Body of pancreas (tissue), 4 donors: ENCODE measurements around the gene CACNG6. TPM values are rescaled to one million over a fixed set of nuclear protein-coding genes. Genes with fewer than 3 reads are reported as not detected.
"Not testable (repeated sequence)": the region's sequence is repeated elsewhere in the genome, so short reads cannot be mapped to it uniquely, and the experiment has no call there.

ENCODE experiments used
- ATAC-seq: fragments of 150-250 bp; one replicate; pipeline ENCODE4 v1.9.1; 2016
- DNase-seq, 4 donors: peaks; one replicate each; pipeline ENCODE4 v3.0.0-alpha.2; 2019
- H3K27ac ChIP-seq, 4 donors: fragments of 200-600 bp; sonication (generic); 1 replicate in 3 of 4; 2 replicates in 1 of 4; pipeline versions ENCODE4 v1.5.1 to v1.6.1; 2016 to 2019; ENCODE audit warnings: mild to moderate bottlenecking in 1 of 4, mixed read lengths in 1 of 4, moderate library complexity in 1 of 4
- H3K27me3 ChIP-seq, 2 donors: fragments of 200-600 bp; sonication (generic); one replicate each; pipeline ENCODE4 v1.6.0; 2016; ENCODE audit warnings: mild to moderate bottlenecking in 1 of 2
- H3K36me3 ChIP-seq, 2 donors: fragments of 200-600 bp; sonication (generic); replicated peaks in 1 of 2; 2 replicates each; pipeline ENCODE4 v1.5.1; 2016; ENCODE audit warnings: low read depth in 2 of 2; ENCODE audit not compliant: insufficient read depth in 1 of 2
- H3K4me1 ChIP-seq: fragments of 200-600 bp; sonication (generic); one replicate; pipeline ENCODE4 v1.6.0; 2016
- H3K4me3 ChIP-seq, 2 donors: fragments of 200-600 bp; sonication (generic); 1 replicate in 1 of 2; 2 replicates in 1 of 2; pipeline ENCODE4 v1.5.1; 2016 to 2019
- H3K9me3 ChIP-seq, 3 donors: fragments of 200-600 bp; sonication (generic); 1 replicate in 2 of 3; 2 replicates in 1 of 3; pipeline ENCODE4 v1.5.1; 2016
- CTCF ChIP-seq, 7 experiments: fragments of 450-650 bp in 4 of 7; fragments of 200-600 bp in 3 of 7; sonication (generic) in 3 of 7; IDR thresholded peaks; one replicate each; pipeline ENCODE4 v1.5.1; 2016 to 2019; ENCODE audit warnings: antibody characterized with exemption in 7 of 7
- POLR2A ChIP-seq, 3 donors: fragments of 450-650 bp; IDR thresholded peaks; one replicate each; pipeline ENCODE4 v1.6.1; 2016; ENCODE audit warnings: antibody characterized with exemption in 3 of 3, mild to moderate bottlenecking in 2 of 3
- WGBS, 2 donors: methylation state at CpG; one replicate each; pipeline ENCODE4 v1.1.5; 2017; 5-methylcytosine and 5-hydroxymethylcytosine counted together
- intact Hi-C: fragments of 100-400 bp; cut with DNase I; formaldehyde crosslinking; loops from one replicate; pipeline ENCODE4 v1.15.1; 2023
- total RNA-seq, 2 donors: library from RNA; depleted of rRNA; stranded (reverse); fragments of >200 nt; gene quantifications; one replicate each; pipeline ENCODE4 v1.1.0, GENCODE V29; 2016

The CACNG6 gene
- total RNA-seq, 2 donors from 2014 or later, result not detected

GRCh38 chr19:53945998-53946397, 45.4 kb upstream of the CACNG6 start:
- DNase-seq, result no peak

GRCh38 chr19:53947624-53948023, 43.8 kb upstream of the CACNG6 start:
- ATAC-seq (no peak), DNase-seq (no peak)
- 46 to 57% methylated on average over 5 of the region's 5 CpGs for WGBS, 2 donors
- no peak overlapping the region for H3K27ac ChIP-seq
- no peaks in the 10 kb centered on the region for H3K9me3 ChIP-seq
- TF ChIP-seq POLR2A (IDR thresholded peaks at IDR 0.05) (no peak), CTCF (IDR thresholded peaks at IDR 0.05) (no peak)
- intact Hi-C loops, result no loop called here
- peaks cover 0 to 5% of the 10 kb centered on the region in 2 donors for H3K27me3 ChIP-seq
- no peak overlapping the region for H3K4me3 ChIP-seq
- H3K36me3 ChIP-seq, result no peaks in the 10 kb centered on the region
- H3K4me1 ChIP-seq, result no peaks in the 10 kb centered on the region

More at GRCh38 chr19:53945998-53946397, 45.4 kb upstream of the CACNG6 start:
- H3K4me1 ChIP-seq, result no peaks in the 10 kb centered on the region
- no peak overlapping the region for H3K27ac ChIP-seq
- TF ChIP-seq CTCF (IDR thresholded peaks at IDR 0.05), result no peak
- no peak for TF ChIP-seq POLR2A (IDR thresholded peaks at IDR 0.05)
- WGBS, 2 donors, result 86 to 87% methylated on average over 2 of the region's 2 CpGs
- no peak for ATAC-seq
- H3K4me3 ChIP-seq, result no peak overlapping the region
- intact Hi-C loops, result no loop called here
- H3K27me3 ChIP-seq, result peaks cover 0 to 11% of the 10 kb centered on the region in 2 donors
- no peaks in the 10 kb centered on the region for H3K36me3 ChIP-seq
- H3K9me3 ChIP-seq, result no peaks in the 10 kb centered on the region

GRCh38 chr19:53948611-53949010, 42.8 kb upstream of the CACNG6 start:
- DNase-seq, H3K4me1 ChIP-seq, H3K36me3 ChIP-seq, H3K27me3 ChIP-seq, H3K4me3 ChIP-seq, H3K27ac ChIP-seq, H3K9me3 ChIP-seq, ATAC-seq, intact Hi-C loops: not testable (repeated sequence)
- WGBS, 2 donors, result 52 to 66% methylated on average over 5 of the region's 5 CpGs

GRCh38 chr19:53951436-53951835, 40.0 kb upstream of the CACNG6 start:
- no peak for ATAC-seq
- no peak for DNase-seq
- Histone ChIP-seq H3K36me3 (no peaks in the 10 kb centered on the region), H3K4me3 (no peak overlapping the region), H3K27ac (no peak overlapping the region), H3K27me3 (no peaks in the 10 kb centered on the region), H3K4me1 (no peaks in the 10 kb centered on the region), H3K9me3 (no peaks in the 10 kb centered on the region)
- TF ChIP-seq POLR2A (IDR thresholded peaks at IDR 0.05), result no peak
- intact Hi-C loops, result no loop called here
- 33 to 52% methylated on average over 11 of the region's 11 CpGs for WGBS, 2 donors

GRCh38 chr19:53951947-53952346, 39.5 kb upstream of the CACNG6 start:
- DNase-seq (no peak), ATAC-seq (no peak)
- H3K36me3 ChIP-seq, result no peaks in the 10 kb centered on the region
- no peak for TF ChIP-seq POLR2A (IDR thresholded peaks at IDR 0.05)
- TF ChIP-seq CTCF (IDR thresholded peaks at IDR 0.05), result no peak
- no peak overlapping the region for H3K27ac ChIP-seq
- no peaks in the 10 kb centered on the region for H3K27me3 ChIP-seq
- H3K4me1 ChIP-seq, result no peaks in the 10 kb centered on the region
- H3K9me3 ChIP-seq, result no peaks in the 10 kb centered on the region
- intact Hi-C loops, result no loop called here
- 55 to 58% methylated on average over 9 of the region's 9 CpGs for WGBS, 2 donors
- H3K4me3 ChIP-seq, result no peak overlapping the region

- no peak for DNase-seq
- WGBS, 2 donors, result 80 to 85% methylated on average over 7 to 8 of the region's 8 CpGs
- TF ChIP-seq CTCF (IDR thresholded peaks at IDR 0.05) (no peak), POLR2A (IDR thresholded peaks at IDR 0.05) (no peak)
- no peak overlapping the region for H3K27ac ChIP-seq
- H3K36me3 ChIP-seq, result no peaks in the 10 kb centered on the region
- no peaks in the 10 kb centered on the region for H3K27me3 ChIP-seq
- intact Hi-C loops, result no loop called here
- H3K9me3 ChIP-seq, result no peaks in the 10 kb centered on the region
- H3K4me1 ChIP-seq, result no peaks in the 10 kb centered on the region
- no peak for ATAC-seq
- H3K4me3 ChIP-seq, result no peak overlapping the region
These were observed 38.1 kb upstream of the CACNG6 start for GRCh38 chr19:53953383-53953782.
